HepG2 (cell line): Measurements from ENCODE around the gene LIMK2. TPM values are rescaled to one million over a fixed set of nuclear protein-coding genes. Genes with fewer than 3 reads are reported as not detected.
A peak's percentile ranks its signal among the peaks of the same experiment; 100 is the strongest.

Source experiments
- FOXK2 ChIP-seq: fragments of 450-650 bp; IDR thresholded peaks from 2 replicates; pipeline ENCODE4 v1.6.1; 2016
- GFI1 ChIP-seq: sonication (generic); formaldehyde crosslinking; IDR thresholded peaks from 2 replicates; pipeline ENCODE4 v1.5.0; 2020; ENCODE audit warnings: missing genetic modification reagents, mild to moderate bottlenecking, borderline replicate concordance
- HES4 ChIP-seq: sonication (generic); formaldehyde crosslinking; IDR thresholded peaks from 2 replicates; pipeline ENCODE4 v1.9.0; 2021; ENCODE audit warnings: mild to moderate bottlenecking, missing genetic modification reagents, borderline replicate concordance
- HIVEP1 ChIP-seq: sonication (generic); formaldehyde crosslinking; IDR thresholded peaks from 2 replicates; pipeline ENCODE4 v1.4.0; 2020; ENCODE audit warnings: mild to moderate bottlenecking, missing genetic modification reagents
- JARID2 ChIP-seq: sonication (generic); formaldehyde crosslinking; IDR thresholded peaks from 2 replicates; pipeline ENCODE4 v1.8.1; 2023; ENCODE audit warnings: missing genetic modification reagents, inconsistent platforms; ENCODE audit not compliant: insufficient replicate concordance
- KDM1A ChIP-seq: IDR thresholded peaks from 2 replicates; pipeline ENCODE4 v1.6.1; 2016; ENCODE audit warnings: missing compliant biosample characterization
- KDM3A ChIP-seq: IDR thresholded peaks from 2 replicates; pipeline ENCODE4 v1.6.1; 2018; ENCODE audit warnings: low read depth, missing compliant biosample characterization
- KLF12 ChIP-seq: sonication (generic); formaldehyde crosslinking; IDR thresholded peaks from 2 replicates; pipeline ENCODE4 v1.4.0; 2020; ENCODE audit warnings: missing genetic modification reagents, borderline replicate concordance
- MED1 ChIP-seq: sonication (generic); formaldehyde crosslinking; IDR thresholded peaks from 2 replicates; pipeline ENCODE4 v1.4.0; 2020; ENCODE audit warnings: missing genetic modification reagents
- NCOA1 ChIP-seq: sonication (generic); formaldehyde crosslinking; IDR thresholded peaks from 2 replicates; pipeline ENCODE4 v1.9.0; 2021; ENCODE audit warnings: missing genetic modification reagents
- NR2F1 ChIP-seq, 2 experiments: fragments of 450-650 bp in 1 of 2; formaldehyde crosslinking in 1 of 2; IDR thresholded peaks; 2 replicates each; pipeline versions ENCODE4 v1.5.0 to v1.6.1; 2016 to 2020; ENCODE audit warnings: mild to moderate bottlenecking in 1 of 2, missing compliant biosample characterization in 1 of 2, missing genetic modification reagents in 1 of 2, moderate library complexity in 1 of 2
- PHF5A ChIP-seq: IDR thresholded peaks from one replicate; pipeline ENCODE4 v1.6.1; 2018; ENCODE audit warnings: low read depth, missing genetic modification reagents; ENCODE audit not compliant: unreplicated experiment
- SRSF1 ChIP-seq: fragments of 200-400 bp; formaldehyde crosslinking; optimal IDR thresholded peaks from 2 replicates; pipeline ENCODE3; 2017; ENCODE audit warnings: mild to moderate bottlenecking, low read depth, low read length, moderate library complexity
- STAT5B ChIP-seq: sonication (generic); formaldehyde crosslinking; IDR thresholded peaks from 2 replicates; pipeline ENCODE4 v1.4.0; 2020; ENCODE audit warnings: missing genetic modification reagents
- ZFP82 ChIP-seq: sonication (generic); formaldehyde crosslinking; IDR thresholded peaks from 2 replicates; pipeline ENCODE4 v1.5.1; 2020; ENCODE audit warnings: mild to moderate bottlenecking, missing genetic modification reagents, borderline replicate concordance
- ZKSCAN5 ChIP-seq: sonication (generic); formaldehyde crosslinking; IDR thresholded peaks from 2 replicates; pipeline ENCODE4 v1.5.1; 2020; ENCODE audit warnings: mild to moderate bottlenecking, missing genetic modification reagents
- ZNF24 ChIP-seq: fragments of 450-650 bp; IDR thresholded peaks from 2 replicates; pipeline ENCODE4 v1.6.1; 2017; ENCODE audit warnings: antibody characterized with exemption, mild to moderate bottlenecking
- ZNF33B ChIP-seq: sonication (generic); formaldehyde crosslinking; IDR thresholded peaks from 2 replicates; pipeline ENCODE4 v1.5.1; 2020; ENCODE audit warnings: mild to moderate bottlenecking, missing genetic modification reagents
- ZNF44 ChIP-seq: sonication (generic); formaldehyde crosslinking; IDR thresholded peaks from 2 replicates; pipeline ENCODE4 v1.5.1; 2020; ENCODE audit warnings: mild to moderate bottlenecking, missing genetic modification reagents
- ZNF724P ChIP-seq: sonication (generic); formaldehyde crosslinking; IDR thresholded peaks from 2 replicates; pipeline ENCODE4 v1.8.0; 2022; ENCODE audit warnings: missing genetic modification reagents, borderline replicate concordance
- polyA plus RNA-seq, 8 experiments: library from polyadenylated mRNA; depleted of rRNA in 3 of 8; stranded (reverse) in 7 of 8; unstranded in 1 of 8; fragments of >200 nt; fragmentation: Illumina TruSeq in 4 of 8; extraction: Trizol in 4 of 8; gene quantifications; 2 replicates each; pipeline versions ENCODE4 v1.2.1 to v1.2.3, GENCODE V29; 2011 to 2016; ENCODE audit warnings: low read depth in 4 of 8, missing spikeins in 1 of 8, mixed read lengths in 1 of 8; ENCODE audit not compliant: insufficient read depth in 1 of 8
- total RNA-seq, 5 experiments: library from RNA; depleted of rRNA; stranded (reverse); fragments of >200 nt; fragmentation: Illumina TruSeq; extraction: Trizol; gene quantifications; 2 replicates each; pipeline ENCODE4 v1.2.3, GENCODE V29; 2016; ENCODE audit warnings: low read depth in 1 of 5
- TF ChIP-seq, protein P1 (sequence below): sonication (generic); formaldehyde crosslinking; IDR thresholded peaks from 2 replicates; pipeline ENCODE4 v1.5.0; 2020; ENCODE audit warnings: mild to moderate bottlenecking, missing genetic modification reagents, borderline replicate concordance
- TF ChIP-seq, protein P2 (sequence below): sonication (generic); formaldehyde crosslinking; IDR thresholded peaks from 2 replicates; pipeline ENCODE4 v1.5.0; 2020; ENCODE audit warnings: mild to moderate bottlenecking, missing genetic modification reagents

LIMK2 gene
- total and polyA plus RNA-seq, 2 of the 13 experiments (the other 11 are each of a cell fraction or from before 2014, with no cell fraction given) = 20.9 to 29.8 TPM

DNA sequence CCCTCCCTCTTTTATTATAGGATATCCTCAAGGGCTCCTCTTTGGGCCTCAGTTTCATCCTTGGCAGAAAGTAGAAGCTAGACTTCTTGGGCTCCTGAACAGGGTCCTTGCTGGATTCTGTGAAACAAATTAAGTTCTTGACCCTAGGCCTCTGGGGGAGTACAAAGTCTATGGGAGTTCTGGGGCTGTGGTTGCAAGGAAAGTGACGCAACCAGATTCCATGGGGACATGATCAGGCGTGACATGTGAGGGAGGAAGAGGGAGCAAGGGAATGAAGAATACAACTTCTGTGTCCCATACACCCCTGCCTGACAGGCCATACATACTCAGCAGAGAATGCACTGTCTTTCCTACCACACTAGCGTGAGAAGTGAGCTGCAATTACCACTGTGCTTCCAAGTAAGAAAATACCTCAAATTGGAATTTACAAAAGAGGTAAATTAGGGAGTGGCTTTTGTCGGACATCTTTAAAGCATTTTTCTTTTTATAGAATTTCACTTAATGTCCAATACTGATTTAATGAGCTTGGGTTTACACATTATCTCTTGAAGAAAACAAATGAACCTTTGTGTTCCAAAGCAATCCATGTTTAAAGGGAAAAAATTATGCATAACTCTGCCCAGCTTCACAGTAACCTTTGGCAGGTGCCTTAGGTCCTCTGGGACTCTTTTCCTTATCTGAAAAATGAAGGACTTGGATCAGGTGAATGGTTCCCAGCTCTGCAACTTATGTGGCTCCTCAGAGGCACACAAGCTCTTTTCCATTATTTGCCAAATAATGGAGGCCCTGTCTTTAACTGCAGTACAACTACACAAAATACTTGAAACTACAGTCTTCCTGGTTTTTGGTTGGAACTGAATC is 38.9 kb downstream of the LIMK2 start (continued):
- TF ChIP-seq ZNF44 = no peak
- no peak for TF ChIP-seq ZNF724P (CRISPR knock-in tag)
- no peak for TF ChIP-seq FOXK2
- TF ChIP-seq JARID2 = no peak
- TF ChIP-seq KDM3A (CRISPR knock-in tag) = no peak
- peak; percentile 42; the same call in 1 of the 2 replicates for TF ChIP-seq MED1 (CRISPR knock-in tag)
- TF ChIP-seq HES4 = no peak
- TF ChIP-seq, protein P1, sequence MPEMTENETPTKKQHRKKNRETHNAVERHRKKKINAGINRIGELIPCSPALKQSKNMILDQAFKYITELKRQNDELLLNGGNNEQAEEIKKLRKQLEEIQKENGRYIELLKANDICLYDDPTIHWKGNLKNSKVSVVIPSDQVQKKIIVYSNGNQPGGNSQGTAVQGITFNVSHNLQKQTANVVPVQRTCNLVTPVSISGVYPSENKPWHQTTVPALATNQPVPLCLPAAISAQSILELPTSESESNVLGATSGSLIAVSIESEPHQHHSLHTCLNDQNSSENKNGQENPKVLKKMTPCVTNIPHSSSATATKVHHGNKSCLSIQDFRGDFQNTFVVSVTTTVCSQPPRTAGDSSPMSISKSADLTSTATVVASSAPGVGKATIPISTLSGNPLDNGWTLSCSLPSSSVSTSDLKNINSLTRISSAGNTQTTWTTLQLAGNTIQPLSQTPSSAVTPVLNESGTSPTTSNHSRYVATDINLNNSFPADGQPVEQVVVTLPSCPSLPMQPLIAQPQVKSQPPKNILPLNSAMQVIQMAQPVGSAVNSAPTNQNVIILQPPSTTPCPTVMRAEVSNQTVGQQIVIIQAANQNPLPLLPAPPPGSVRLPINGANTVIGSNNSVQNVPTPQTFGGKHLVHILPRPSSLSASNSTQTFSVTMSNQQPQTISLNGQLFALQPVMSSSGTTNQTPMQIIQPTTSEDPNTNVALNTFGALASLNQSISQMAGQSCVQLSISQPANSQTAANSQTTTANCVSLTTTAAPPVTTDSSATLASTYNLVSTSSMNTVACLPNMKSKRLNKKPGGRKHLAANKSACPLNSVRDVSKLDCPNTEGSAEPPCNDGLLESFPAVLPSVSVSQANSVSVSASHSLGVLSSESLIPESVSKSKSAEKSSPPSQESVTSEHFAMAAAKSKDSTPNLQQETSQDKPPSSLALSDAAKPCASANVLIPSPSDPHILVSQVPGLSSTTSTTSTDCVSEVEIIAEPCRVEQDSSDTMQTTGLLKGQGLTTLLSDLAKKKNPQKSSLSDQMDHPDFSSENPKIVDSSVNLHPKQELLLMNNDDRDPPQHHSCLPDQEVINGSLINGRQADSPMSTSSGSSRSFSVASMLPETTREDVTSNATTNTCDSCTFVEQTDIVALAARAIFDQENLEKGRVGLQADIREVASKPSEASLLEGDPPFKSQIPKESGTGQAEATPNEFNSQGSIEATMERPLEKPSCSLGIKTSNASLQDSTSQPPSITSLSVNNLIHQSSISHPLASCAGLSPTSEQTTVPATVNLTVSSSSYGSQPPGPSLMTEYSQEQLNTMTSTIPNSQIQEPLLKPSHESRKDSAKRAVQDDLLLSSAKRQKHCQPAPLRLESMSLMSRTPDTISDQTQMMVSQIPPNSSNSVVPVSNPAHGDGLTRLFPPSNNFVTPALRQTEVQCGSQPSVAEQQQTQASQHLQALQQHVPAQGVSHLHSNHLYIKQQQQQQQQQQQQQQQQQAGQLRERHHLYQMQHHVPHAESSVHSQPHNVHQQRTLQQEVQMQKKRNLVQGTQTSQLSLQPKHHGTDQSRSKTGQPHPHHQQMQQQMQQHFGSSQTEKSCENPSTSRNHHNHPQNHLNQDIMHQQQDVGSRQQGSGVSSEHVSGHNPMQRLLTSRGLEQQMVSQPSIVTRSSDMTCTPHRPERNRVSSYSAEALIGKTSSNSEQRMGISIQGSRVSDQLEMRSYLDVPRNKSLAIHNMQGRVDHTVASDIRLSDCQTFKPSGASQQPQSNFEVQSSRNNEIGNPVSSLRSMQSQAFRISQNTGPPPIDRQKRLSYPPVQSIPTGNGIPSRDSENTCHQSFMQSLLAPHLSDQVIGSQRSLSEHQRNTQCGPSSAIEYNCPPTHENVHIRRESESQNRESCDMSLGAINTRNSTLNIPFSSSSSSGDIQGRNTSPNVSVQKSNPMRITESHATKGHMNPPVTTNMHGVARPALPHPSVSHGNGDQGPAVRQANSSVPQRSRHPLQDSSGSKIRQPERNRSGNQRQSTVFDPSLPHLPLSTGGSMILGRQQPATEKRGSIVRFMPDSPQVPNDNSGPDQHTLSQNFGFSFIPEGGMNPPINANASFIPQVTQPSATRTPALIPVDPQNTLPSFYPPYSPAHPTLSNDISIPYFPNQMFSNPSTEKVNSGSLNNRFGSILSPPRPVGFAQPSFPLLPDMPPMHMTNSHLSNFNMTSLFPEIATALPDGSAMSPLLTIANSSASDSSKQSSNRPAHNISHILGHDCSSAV (CRISPR knock-in tag) = no peak
- no peak for TF ChIP-seq NCOA1
- peak; percentile 76; the same call in 1 of the 2 replicates for TF ChIP-seq ZNF33B (CRISPR knock-in tag)
- TF ChIP-seq ZKSCAN5 (CRISPR knock-in tag) = no peak
- no peak for TF ChIP-seq KLF12 (CRISPR knock-in tag)
- no peak for TF ChIP-seq NR2F1 (CRISPR knock-in tag; IDR thresholded peaks at IDR 0.05)
- no peak for TF ChIP-seq ZFP82 (CRISPR knock-in tag)
- TF ChIP-seq SRSF1 = no peak
- 0 out of 2 replicates have a peak, but pooled peaks have one; percentile 17 for TF ChIP-seq KDM1A (CRISPR knock-in tag)
- no peak for TF ChIP-seq ZNF24
- no peak; the same call in 1 of the 2 replicates for TF ChIP-seq GFI1 (CRISPR knock-in tag)
- TF ChIP-seq STAT5B (CRISPR knock-in tag) = no peak
- no peak for TF ChIP-seq PHF5A (CRISPR knock-in tag)
- TF ChIP-seq, protein P2, sequence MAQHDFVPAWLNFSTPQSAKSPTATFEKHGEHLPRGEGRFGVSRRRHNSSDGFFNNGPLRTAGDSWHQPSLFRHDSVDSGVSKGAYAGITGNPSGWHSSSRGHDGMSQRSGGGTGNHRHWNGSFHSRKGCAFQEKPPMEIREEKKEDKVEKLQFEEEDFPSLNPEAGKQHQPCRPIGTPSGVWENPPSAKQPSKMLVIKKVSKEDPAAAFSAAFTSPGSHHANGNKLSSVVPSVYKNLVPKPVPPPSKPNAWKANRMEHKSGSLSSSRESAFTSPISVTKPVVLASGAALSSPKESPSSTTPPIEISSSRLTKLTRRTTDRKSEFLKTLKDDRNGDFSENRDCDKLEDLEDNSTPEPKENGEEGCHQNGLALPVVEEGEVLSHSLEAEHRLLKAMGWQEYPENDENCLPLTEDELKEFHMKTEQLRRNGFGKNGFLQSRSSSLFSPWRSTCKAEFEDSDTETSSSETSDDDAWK (CRISPR knock-in tag) = no peak
- TF ChIP-seq HIVEP1 (CRISPR knock-in tag) = no peak
